Karpas-422 (cell line): ENCODE results near the gene TTC23. TPM values are rescaled to one million over a fixed set of nuclear protein-coding genes. Genes with fewer than 3 reads are reported as not detected.

Experiments
- DNase-seq: peaks from one replicate; pipeline ENCODE4 v3.0.0-alpha.2; 2015
- H2AFZ ChIP-seq: fragments of 200-600 bp; sonication (generic); 2 replicates; pipeline ENCODE4 v1.6.1; 2014; ENCODE audit warnings: antibody characterized with exemption, low read length, mixed read lengths
- H3K27ac ChIP-seq: fragments of 200-600 bp; sonication (generic); 2 replicates; pipeline ENCODE4 v1.5.1; 2014; ENCODE audit warnings: mild to moderate bottlenecking, low read length, moderate library complexity
- H3K27me3 ChIP-seq: fragments of 200-600 bp; sonication (generic); 2 replicates; pipeline ENCODE4 v1.6.1; 2014; ENCODE audit warnings: low read length, mixed read lengths
- H3K36me3 ChIP-seq: fragments of 200-600 bp; sonication (generic); 2 replicates; pipeline ENCODE4 v1.6.1; 2014; ENCODE audit warnings: low read length, mixed read lengths; ENCODE audit not compliant: insufficient read depth
- H3K4me1 ChIP-seq: fragments of 200-600 bp; sonication (generic); 2 replicates; pipeline ENCODE4 v1.6.1; 2014; ENCODE audit warnings: mild to moderate bottlenecking, low read length, mixed read lengths
- H3K4me2 ChIP-seq: fragments of 200-600 bp; sonication (generic); 2 replicates; pipeline ENCODE4 v1.6.1; 2014; ENCODE audit warnings: low read length, low read depth, mild to moderate bottlenecking; ENCODE audit not compliant: poor library complexity, severe bottlenecking
- H3K4me3 ChIP-seq: fragments of 200-600 bp; sonication (generic); 2 replicates; pipeline ENCODE4 v1.5.1; 2014; ENCODE audit warnings: mild to moderate bottlenecking, antibody characterized with exemption, low read length, mixed read lengths
- H3K79me2 ChIP-seq: fragments of 200-600 bp; sonication (generic); 2 replicates; pipeline ENCODE4 v1.6.1; 2014; ENCODE audit warnings: mild to moderate bottlenecking, low read length, mixed read lengths
- H3K9ac ChIP-seq: fragments of 200-600 bp; sonication (generic); 2 replicates; pipeline ENCODE4 v1.6.0; 2014; ENCODE audit warnings: low read length
- H3K9me2 ChIP-seq: fragments of 200-600 bp; sonication (generic), shearing (Covaris generic); replicated peaks from 2 replicates; pipeline ENCODE4 v1.6.0; 2014; ENCODE audit warnings: mild to moderate bottlenecking, low read length, moderate library complexity; ENCODE audit not compliant: insufficient read depth
- H3K9me3 ChIP-seq: fragments of 300-700, 200-600 bp; sonication (generic); 2 replicates; pipeline ENCODE4 v1.6.1; 2014; ENCODE audit warnings: low read length, mixed read lengths
- H4K20me1 ChIP-seq: fragments of 200-600 bp; sonication (generic); 2 replicates; pipeline ENCODE4 v1.6.1; 2014; ENCODE audit warnings: mild to moderate bottlenecking, antibody characterized with exemption, low read length, low read depth; ENCODE audit not compliant: insufficient read depth
- total RNA-seq: library from RNA; depleted of rRNA; stranded (reverse); fragments of >200 nt; shearing (Covaris generic); gene quantifications from 2 replicates; pipeline ENCODE4 v1.2.3, GENCODE V29; 2014; ENCODE audit warnings: low replicate concordance

Gene TTC23
- total RNA-seq, 1 experiment from 2014 or later = 9.0 TPM

DNA sequence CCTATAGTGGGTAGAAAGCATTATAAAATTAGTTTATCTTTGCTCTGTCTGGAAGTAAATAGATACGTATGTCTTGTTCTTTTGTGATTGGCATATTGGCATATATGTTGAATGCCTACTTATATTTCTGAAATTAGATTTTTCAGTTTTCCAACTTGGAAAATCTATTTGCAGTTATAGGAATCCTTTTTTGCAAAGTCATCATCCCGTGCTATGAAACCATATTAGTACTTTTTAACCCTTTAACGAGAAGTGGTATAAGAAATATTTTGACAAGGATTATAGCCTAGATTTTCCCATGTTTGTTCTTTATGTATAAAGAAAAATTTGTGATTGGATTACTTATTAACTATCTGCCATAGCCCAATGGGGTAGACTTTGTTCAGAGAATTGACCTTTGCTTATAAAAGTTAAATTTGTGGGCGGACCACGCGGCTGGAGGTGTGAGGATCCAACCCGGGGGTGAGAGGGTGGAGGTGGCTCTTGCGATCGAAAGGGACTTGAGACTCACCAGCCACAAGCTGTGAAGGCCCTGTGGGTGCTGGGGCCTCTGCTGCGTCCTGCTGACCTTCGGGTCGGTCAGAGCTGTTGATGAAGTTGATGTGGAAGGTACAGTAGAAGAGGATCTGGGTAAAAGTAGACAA is 7.8 kb upstream of the TTC23 start:
- Histone ChIP-seq H3K4me2 (no peak overlapping the region), H2AFZ (no peak overlapping the region), H3K4me1 (peaks cover 21% of the 10 kb centered on the region), H3K27ac (no peak overlapping the region), H3K9me2 (no peaks in the 10 kb centered on the region), H3K4me3 (no peak overlapping the region), H4K20me1 (no peaks in the 10 kb centered on the region), H3K9ac (no peak overlapping the region), H3K27me3 (no peaks in the 10 kb centered on the region), H3K9me3 (no peaks in the 10 kb centered on the region), H3K79me2 (peaks cover 24% of the 10 kb centered on the region), H3K36me3 (0 out of 2 replicates have a peak, but pooled peaks cover 3% of the 10 kb centered on the region)
- DNase-seq = no peak

DNA sequence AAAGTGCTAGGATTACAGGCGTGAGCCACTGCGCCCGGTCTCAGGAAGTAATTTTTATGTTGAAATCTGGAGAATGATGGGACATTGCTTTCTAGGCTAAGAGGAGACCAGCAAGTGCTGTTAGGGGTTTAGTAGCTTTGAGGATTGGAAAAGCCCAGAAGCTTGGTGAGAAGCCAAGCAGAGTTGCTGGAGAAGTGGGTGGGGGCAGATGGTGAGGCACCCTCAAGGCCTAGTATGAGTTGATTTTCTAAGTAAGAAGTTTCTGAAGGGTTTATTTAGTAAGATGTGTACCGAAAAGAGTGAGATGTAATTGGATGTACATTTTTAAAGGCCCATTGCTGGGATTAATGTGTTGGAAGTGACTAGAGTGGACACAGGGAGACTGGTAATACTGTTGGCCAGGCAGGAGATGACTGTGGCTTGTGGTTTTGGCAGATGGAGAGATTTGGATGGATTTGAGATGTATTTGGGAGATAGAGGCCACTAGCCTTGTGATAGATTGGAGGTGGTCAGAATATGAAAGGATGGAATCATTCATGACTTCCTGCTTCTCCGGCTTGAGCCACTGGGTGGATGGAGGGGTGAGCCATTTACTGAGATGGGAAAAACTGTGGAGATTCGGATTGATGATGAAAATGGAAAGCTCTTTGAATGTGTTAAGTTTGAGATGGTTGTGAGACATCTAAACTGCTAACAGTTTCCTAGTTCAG is 4.2 kb upstream of the TTC23 start:
- H3K36me3 ChIP-seq = 0 out of 2 replicates have a peak, but pooled peaks cover 3% of the 10 kb centered on the region
- H3K4me1 ChIP-seq = peaks cover 35% of the 10 kb centered on the region
- peak overlapping the region; percentile 68 for H3K27ac ChIP-seq
- no peaks in the 10 kb centered on the region for H4K20me1 ChIP-seq
- H3K9me2 ChIP-seq = no peaks in the 10 kb centered on the region
- H3K79me2 ChIP-seq = peaks cover 30% of the 10 kb centered on the region
- peak; percentile 45 for DNase-seq
- no peaks in the 10 kb centered on the region for H3K27me3 ChIP-seq
- H3K4me3 ChIP-seq = peak overlapping the region; percentile 93; the same call in 1 of the 2 replicates
- peak overlapping the region; percentile 82 for H3K9ac ChIP-seq
- H2AFZ ChIP-seq = no peak overlapping the region
- H3K4me2 ChIP-seq = peak overlapping the region; percentile 83
- no peaks in the 10 kb centered on the region for H3K9me3 ChIP-seq

DNA sequence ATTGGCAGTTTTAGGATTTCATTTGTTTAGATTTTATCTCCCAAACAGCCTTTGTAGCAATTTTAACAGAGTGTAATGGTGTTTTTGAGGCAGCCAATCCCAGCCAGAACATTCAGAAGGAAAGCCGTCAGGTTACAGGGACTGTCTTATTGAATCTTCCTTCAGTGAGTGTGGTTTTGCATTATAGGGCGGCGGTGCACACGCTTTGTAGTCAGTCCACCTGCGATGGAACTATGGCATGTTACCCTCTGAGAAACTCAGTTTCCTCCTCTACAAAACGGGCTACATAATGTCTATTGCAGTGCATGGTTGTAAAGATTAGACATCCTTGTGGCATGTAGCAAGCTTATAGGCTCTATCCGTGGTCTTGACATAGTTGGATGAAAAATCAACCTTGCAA is 2.9 kb upstream of the TTC23 start:
- Histone ChIP-seq H2AFZ (0 out of 2 replicates have a peak overlapping the region, but pooled peaks have one; percentile 32), H3K4me2 (peak overlapping the region; percentile 83), H3K9ac (peak overlapping the region; percentile 82), H4K20me1 (no peaks in the 10 kb centered on the region), H3K27ac (peak overlapping the region; percentile 68), H3K27me3 (no peaks in the 10 kb centered on the region), H3K9me2 (no peaks in the 10 kb centered on the region), H3K79me2 (peaks cover 30% of the 10 kb centered on the region), H3K4me1 (peaks cover 45% of the 10 kb centered on the region), H3K4me3 (peak overlapping the region; percentile 93), H3K9me3 (no peaks in the 10 kb centered on the region), H3K36me3 (0 out of 2 replicates have a peak, but pooled peaks cover 3% of the 10 kb centered on the region)
- DNase-seq = peak; percentile 65

DNA sequence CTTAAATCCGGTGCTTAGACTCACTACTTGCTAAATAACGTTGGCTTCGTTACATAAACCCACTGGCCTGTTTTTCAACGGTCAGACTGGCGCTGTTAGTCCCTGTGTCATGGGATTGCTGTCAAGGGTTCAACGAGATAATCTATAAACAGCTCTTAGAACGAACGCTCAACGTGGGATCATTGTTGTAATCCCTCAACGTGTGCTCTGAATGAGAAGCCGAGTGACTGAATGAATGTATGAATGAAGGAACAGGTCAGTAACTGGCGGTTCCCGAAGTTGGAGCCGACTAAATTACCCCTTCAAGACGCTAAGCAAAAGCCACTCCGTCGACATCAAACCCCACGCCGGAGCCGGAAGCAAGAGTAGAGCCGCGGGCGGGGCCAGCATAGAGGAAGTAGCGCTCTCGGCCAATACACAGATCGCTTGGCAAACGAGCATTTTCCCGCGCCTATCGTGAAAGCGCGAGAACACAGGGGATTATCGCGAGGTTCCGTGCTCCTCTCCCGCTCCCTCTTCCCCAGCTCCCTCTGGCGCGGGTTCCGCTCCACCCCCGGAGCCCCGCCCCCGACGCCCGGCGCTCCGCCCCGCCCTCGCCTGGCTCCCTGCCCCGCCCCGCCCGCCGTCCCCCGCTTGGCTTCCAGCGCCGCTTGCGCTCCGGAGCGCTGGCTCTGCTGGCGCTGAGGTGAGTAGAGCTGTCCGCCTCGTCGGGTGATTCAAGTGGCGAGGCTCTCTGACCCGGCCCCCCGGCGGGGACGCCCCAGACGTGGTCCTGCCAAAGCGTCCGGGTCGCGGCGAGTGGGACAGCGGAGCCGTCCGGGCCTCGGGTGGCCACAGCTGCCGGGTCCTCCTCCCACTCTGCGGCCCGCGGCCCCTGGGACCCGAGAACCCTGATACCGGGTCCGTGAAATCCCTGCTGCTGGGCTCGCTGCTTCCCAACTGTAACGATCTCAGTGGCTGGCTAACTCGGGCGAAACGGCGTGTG is 1.8 kb upstream of the TTC23 start, which contains the start of gene LRRC28:
LRRC28 (plus strand) TSS at position 625 of the 985 bp plus-strand sequence. CDS start 4,477 bp downstream, outside the sequence.
- no peaks in the 10 kb centered on the region for H4K20me1 ChIP-seq
- peak within 1 kb of the TSS; percentile 93 for H3K4me3 ChIP-seq
- peak; percentile 100 for DNase-seq

DNA sequence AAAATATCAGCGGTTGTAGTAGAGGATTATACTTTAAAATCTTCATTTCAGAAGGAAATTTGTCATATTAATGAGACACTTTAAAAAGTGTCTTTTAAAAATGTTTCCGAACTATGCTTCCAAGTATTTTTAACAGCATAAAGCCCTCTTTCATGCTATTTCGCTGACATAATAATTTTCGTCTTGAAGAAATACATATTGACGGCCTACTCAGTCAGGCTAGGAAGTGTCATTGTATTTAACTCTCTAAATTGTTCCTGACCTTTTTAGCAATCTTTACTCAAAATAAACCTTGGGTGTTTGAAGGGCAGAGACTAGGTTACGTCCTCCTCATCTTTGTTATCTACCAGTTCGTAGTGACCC is 1.1 kb upstream of the TTC23 start:
- peak overlapping the region; percentile 87 for H3K27ac ChIP-seq
- DNase-seq = peak; percentile 48
- peaks cover 30% of the 10 kb centered on the region for H3K79me2 ChIP-seq
- no peaks in the 10 kb centered on the region for H3K27me3 ChIP-seq
- peak overlapping the region; percentile 73 for H3K4me2 ChIP-seq
- H3K4me1 ChIP-seq = peaks cover 51% of the 10 kb centered on the region
- H2AFZ ChIP-seq = no peak overlapping the region
- no peaks in the 10 kb centered on the region for H3K9me2 ChIP-seq
- H4K20me1 ChIP-seq = no peaks in the 10 kb centered on the region
- no peaks in the 10 kb centered on the region for H3K36me3 ChIP-seq
- H3K9me3 ChIP-seq = no peaks in the 10 kb centered on the region
- H3K4me3 ChIP-seq = peak overlapping the region; percentile 71
- H3K9ac ChIP-seq = peak overlapping the region; percentile 89

More for the DNA sequence above, 1.8 kb upstream of the TTC23 start, which contains the start of gene LRRC28:
- peak within 1 kb of the TSS; percentile 83 for H3K4me2 ChIP-seq
- H3K9me3 ChIP-seq = no peaks in the 10 kb centered on the region
- H3K9me2 ChIP-seq = no peaks in the 10 kb centered on the region
- peaks cover 51% of the 10 kb centered on the region for H3K4me1 ChIP-seq
- H3K36me3 ChIP-seq = no peaks in the 10 kb centered on the region
- no peaks in the 10 kb centered on the region for H3K27me3 ChIP-seq
- peak within 1 kb of the TSS; percentile 89 for H3K9ac ChIP-seq
- peaks cover 30% of the 10 kb centered on the region for H3K79me2 ChIP-seq
- H3K27ac ChIP-seq = peak within 1 kb of the TSS; percentile 87
- H2AFZ ChIP-seq = peak within 1 kb of the TSS; percentile 73

DNA sequence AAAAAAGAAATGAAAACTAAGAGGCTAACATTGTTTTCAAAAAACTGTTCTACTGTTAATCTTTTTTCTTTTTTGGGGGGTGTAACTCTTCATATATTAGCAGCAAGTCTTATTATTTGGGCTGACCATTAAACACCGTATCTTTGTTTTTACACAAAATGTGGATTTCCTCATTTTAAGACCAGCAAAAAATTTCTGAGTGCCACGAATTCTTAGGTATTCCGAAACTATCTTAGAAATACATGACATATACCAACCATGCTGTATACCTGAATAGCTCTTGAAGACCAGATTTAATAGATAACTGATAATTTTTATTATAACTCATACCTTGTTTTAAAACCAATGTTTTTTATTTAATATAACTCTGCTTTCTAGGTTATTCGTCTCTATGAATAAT is 620 bp upstream of the TTC23 start:
- Histone ChIP-seq H3K4me1 (peaks cover 51% of the 10 kb centered on the region), H2AFZ (no peak overlapping the region), H3K27me3 (no peaks in the 10 kb centered on the region), H3K4me3 (peak overlapping the region; percentile 71), H3K9ac (peak overlapping the region; percentile 89), H3K36me3 (no peaks in the 10 kb centered on the region), H3K4me2 (peak overlapping the region; percentile 73), H3K9me3 (no peaks in the 10 kb centered on the region), H4K20me1 (no peaks in the 10 kb centered on the region), H3K9me2 (no peaks in the 10 kb centered on the region), H3K27ac (peak overlapping the region; percentile 87), H3K79me2 (peaks cover 30% of the 10 kb centered on the region)
- peak; percentile 61 for DNase-seq

DNA sequence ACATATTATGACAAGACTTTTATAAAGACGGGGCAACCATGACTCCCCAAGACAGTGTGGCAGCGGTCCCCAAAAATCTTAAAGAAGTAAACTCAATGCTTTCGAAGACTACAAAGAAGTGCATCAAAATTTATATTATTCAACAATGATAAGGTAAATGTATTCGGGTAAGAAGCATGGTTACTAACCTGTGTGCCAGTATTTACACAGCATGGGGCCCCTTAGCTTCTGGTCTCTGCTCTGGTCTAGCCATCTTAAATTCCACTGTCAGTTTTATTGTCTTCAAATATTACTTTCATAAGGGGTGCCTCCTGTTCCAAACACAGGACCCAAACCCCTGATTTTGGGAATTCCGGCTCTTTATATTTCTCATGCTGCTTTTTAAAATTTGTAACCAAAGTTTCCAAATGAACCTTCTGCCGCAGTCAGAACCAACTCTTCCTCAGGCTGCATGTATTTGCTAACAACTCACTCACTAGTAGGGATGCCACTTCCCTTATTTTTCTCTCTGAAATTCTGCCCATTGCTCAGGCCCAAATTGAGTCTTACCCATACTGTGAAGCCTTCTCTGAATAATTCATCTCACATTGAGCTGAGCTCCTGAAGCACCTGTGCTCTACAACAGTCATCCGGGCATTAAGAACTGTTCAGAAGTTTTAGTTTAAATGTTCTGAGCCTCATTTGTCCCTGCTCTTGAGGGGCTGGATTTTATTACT is 1.2 kb downstream of the TTC23 start:
- Histone ChIP-seq H2AFZ (peak overlapping the region; percentile 13; the same call in 1 of the 2 replicates), H3K27me3 (no peaks in the 10 kb centered on the region), H3K4me1 (peaks cover 42% of the 10 kb centered on the region), H3K4me2 (peak overlapping the region; percentile 73), H3K4me3 (peak overlapping the region; percentile 4; the same call in 1 of the 2 replicates), H3K36me3 (no peaks in the 10 kb centered on the region), H3K9me3 (no peaks in the 10 kb centered on the region), H3K27ac (peak overlapping the region; percentile 87), H3K79me2 (peaks cover 12% of the 10 kb centered on the region), H3K9ac (peak overlapping the region; percentile 89), H4K20me1 (no peaks in the 10 kb centered on the region), H3K9me2 (no peaks in the 10 kb centered on the region)
- peak; percentile 64 for DNase-seq
